ENCODE data around the gene OPN4.

OPN4 gene

GRCh38 chr10:86662186-86663045 is 8.1 kb downstream of the OPN4 start:
- no peak for DNase-seq (ENCODE audit: low spot score)
- Mint-ChIP-seq H3K4me1 (ENCODE audit: low read depth) (no peaks in the 10 kb centered on the region), H3K4me3 (no peak overlapping the region), H3K27me3 (ENCODE audit: low read depth) (no peaks in the 10 kb centered on the region), H3K27ac (peak overlapping the region; percentile 36), H3K36me3 (ENCODE audit: low read depth) (no peaks in the 10 kb centered on the region), H3K9me3 (no peaks in the 10 kb centered on the region)

DNA sequence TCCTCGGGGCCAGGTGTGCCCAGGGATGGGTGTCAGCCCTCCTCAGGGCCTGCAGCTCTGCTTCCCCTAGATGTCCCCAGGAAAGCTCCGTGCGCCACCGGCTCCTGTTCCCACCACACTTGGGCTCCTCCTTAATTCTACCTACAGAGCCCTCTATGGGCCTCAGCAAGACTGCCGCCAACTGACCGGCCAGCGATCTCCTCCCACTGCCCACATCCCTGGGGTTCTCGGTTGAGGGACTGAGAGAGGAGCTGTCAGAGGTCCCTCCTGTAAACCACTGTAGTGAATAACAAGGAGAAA is 8.6 kb downstream of the OPN4 start:
- H3K27me3 Mint-ChIP-seq (ENCODE audit: low read depth), result no peaks in the 10 kb centered on the region
- no peaks in the 10 kb centered on the region for H3K36me3 Mint-ChIP-seq (ENCODE audit: low read depth)
- H3K4me1 Mint-ChIP-seq (ENCODE audit: low read depth), result no peaks in the 10 kb centered on the region
- no peak overlapping the region for H3K4me3 Mint-ChIP-seq
- no peak for DNase-seq (ENCODE audit: low spot score)
- H3K27ac Mint-ChIP-seq, result no peak overlapping the region
- H3K9me3 Mint-ChIP-seq, result no peaks in the 10 kb centered on the region

DNA sequence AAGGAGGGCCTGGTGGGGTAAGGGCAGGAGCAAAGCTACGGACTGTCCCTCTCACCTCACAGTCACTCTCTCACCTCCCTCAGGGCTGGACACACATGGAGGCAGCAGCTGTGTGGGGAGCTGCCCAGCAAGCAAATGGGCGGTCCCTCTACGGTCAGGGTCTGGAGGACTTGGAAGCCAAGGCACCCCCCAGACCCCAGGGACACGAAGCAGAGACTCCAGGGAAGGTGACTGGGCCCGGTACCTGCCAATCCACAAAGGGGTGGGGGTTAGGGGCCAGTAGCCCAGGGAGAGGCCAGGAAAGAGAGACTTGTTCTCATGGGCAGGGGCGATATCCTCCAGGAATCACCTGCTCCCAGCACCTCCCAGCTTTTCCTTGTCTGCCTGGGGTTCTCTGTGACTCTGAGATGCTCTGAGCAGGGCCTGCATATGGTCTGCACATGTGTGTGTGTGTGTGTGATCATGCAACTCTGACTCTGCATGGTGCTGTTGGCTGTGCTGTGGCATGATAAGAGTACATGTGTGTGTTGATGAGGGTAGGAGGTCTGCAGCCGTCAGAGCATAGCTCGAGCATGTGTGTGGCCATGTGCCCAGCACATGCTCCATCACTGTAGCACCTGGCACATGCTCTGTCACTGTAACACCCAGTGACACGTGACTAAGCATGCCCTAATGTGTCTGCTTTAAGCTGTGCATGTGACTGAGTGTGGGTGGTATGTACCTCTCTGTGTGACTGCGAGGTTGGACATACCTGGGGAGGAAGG is 9.4 kb downstream of the OPN4 start:
- Mint-ChIP-seq H3K36me3 (ENCODE audit: low read depth) (no peaks in the 10 kb centered on the region), H3K4me1 (ENCODE audit: low read depth) (no peaks in the 10 kb centered on the region), H3K27ac (no peak overlapping the region), H3K27me3 (ENCODE audit: low read depth) (no peaks in the 10 kb centered on the region), H3K4me3 (no peak overlapping the region), H3K9me3 (no peaks in the 10 kb centered on the region)
- DNase-seq (ENCODE audit: low spot score), result no peak

DNA sequence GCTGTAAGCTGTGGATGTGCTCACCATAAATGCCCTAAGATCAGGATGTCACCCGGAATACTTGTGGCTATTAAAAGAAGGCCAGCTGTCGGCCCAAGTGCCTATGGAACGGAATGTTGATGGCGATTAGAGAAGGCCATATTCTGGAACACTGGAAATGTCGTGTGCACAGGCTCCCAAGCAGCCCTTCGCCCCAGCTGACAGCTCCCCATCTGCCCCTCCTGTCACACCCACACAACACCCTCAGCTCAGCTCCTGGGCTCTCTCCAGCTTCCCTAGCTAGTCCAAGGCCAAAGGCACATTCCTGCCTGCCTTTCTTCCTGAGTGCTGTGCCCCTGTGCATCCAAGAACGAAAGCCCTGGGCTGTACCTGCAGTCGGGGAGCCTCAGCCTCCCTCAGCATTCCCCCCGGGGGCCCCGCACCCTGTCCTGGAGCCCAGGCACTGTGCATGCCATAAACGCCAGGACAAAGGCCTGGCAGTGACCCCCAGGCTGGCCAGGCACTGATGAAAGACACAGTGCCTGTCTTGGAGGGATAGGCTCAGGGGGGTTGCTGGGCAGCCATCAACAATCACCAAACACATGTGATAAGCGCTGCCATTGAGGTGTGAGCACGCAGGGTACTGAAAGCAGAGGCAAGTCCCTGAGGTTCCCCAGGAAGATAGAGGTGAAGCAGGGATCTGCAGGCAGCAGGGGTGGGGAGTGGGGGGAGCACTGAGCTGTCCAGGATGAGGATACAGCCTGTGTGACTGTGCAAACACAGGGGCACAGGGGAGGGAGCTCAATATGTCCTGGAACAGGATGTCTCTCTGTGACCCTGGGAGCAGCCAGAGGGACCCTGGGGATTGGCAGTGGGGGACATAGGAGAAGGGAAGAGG is 10.2 kb downstream of the OPN4 start:
- no peaks in the 10 kb centered on the region for H3K4me1 Mint-ChIP-seq (ENCODE audit: low read depth)

DNA sequence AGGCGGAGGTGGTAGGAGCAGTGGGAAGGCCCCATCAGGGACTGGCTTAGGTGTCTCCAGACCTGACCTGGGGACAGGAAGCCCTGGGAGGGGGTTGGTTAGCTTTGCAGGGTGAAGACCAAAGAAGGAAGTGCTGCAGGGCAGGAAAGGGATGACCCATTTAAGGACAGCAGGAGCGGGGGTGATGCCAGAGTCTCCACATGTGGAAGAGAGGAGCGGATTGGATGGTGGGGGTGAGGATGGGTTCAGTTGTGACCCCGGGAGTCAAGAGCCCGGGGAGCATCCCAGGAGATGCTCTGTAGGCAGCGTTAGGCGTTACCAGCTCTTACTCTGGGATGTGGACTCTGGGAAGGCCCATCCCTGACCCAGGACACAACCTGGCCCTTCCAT is 10.9 kb downstream of the OPN4 start:
- H3K4me3 Mint-ChIP-seq, result no peak overlapping the region
- no peaks in the 10 kb centered on the region for H3K9me3 Mint-ChIP-seq
- H3K27ac Mint-ChIP-seq, result no peak overlapping the region
- H3K4me1 Mint-ChIP-seq (ENCODE audit: low read depth), result no peaks in the 10 kb centered on the region
- DNase-seq (ENCODE audit: low spot score), result no peak
- no peaks in the 10 kb centered on the region for H3K27me3 Mint-ChIP-seq (ENCODE audit: low read depth)
- H3K36me3 Mint-ChIP-seq (ENCODE audit: low read depth), result no peaks in the 10 kb centered on the region

More for the DNA sequence above, 10.2 kb downstream of the OPN4 start:
- Mint-ChIP-seq H3K4me3 (no peak overlapping the region), H3K9me3 (no peaks in the 10 kb centered on the region), H3K27ac (no peak overlapping the region), H3K36me3 (ENCODE audit: low read depth) (no peaks in the 10 kb centered on the region), H3K27me3 (ENCODE audit: low read depth) (no peaks in the 10 kb centered on the region)
- no peak for DNase-seq (ENCODE audit: low spot score)

GRCh38 chr10:86665868-86666267 is 11.5 kb downstream of the OPN4 start:
- no peaks in the 10 kb centered on the region for H3K4me1 Mint-ChIP-seq (ENCODE audit: low read depth)
- no peaks in the 10 kb centered on the region for H3K9me3 Mint-ChIP-seq
- DNase-seq (ENCODE audit: low spot score), result no peak
- H3K27ac Mint-ChIP-seq, result no peak overlapping the region
- no peaks in the 10 kb centered on the region for H3K27me3 Mint-ChIP-seq (ENCODE audit: low read depth)
- H3K36me3 Mint-ChIP-seq (ENCODE audit: low read depth), result no peaks in the 10 kb centered on the region
- no peak overlapping the region for H3K4me3 Mint-ChIP-seq

DNA sequence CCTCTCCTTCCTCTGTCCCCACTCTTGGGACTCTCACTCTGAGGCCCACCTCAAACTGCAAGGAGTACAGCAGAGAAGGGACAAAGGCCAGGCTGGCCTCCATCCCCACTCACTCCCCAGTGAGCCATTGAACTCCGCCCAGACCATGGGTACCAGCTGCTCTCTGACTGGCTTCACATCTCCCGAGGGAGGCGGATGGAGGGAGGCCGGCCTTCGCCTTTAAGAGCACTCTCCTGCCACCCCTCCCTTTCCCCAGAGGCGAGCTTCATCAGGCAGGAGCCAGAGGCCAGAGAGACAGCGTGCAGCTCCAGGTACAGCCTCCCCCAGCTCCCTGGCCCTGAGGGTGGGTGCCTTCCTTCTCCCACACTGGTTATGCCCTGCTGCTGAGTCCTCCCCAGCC is 12.2 kb downstream of the OPN4 start:
- Mint-ChIP-seq H3K9me3 (no peaks in the 10 kb centered on the region), H3K27ac (no peak overlapping the region), H3K4me1 (ENCODE audit: low read depth) (no peaks in the 10 kb centered on the region), H3K27me3 (ENCODE audit: low read depth) (no peaks in the 10 kb centered on the region), H3K36me3 (ENCODE audit: low read depth) (no peaks in the 10 kb centered on the region), H3K4me3 (no peak overlapping the region)
- no peak for DNase-seq (ENCODE audit: low spot score)

DNA sequence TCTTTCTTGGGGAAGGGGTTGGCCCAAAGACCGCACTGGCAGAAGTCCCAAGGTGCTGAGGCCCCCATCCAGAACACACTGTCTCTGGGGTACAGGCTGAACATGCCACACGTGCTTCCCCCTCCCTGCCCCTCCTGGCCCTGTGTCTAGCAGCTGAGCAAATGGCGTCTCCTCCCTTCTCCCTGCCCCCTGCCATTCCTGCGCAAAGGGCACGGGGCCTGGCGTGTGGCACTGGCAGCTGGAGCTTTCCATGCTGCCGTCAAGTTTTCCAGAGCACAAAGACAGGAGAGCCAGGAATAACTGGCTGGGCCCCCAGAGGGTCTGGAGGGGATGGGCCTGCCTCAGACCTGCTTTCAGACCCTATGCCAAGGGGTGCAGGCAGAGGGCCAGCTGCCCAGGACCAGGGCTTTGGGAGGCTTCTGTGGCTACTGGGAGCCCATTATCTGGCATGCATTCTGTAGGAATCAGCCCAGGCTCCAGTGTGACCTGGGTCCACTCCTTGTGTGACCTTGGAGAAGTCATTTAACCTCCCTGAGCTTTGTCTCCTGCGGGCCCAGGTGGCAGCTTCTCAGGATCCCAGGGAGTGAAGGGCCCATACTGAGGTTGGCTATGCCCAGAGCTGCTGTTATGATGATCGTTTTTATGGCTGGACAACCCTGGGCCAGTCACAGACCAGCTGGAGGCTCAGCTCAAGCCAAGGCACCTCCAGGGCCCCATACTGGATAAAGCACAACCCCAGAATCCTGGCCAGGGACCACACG is 13.3 kb downstream of the OPN4 start:
- H3K36me3 Mint-ChIP-seq (ENCODE audit: low read depth), result no peaks in the 10 kb centered on the region
- H3K9me3 Mint-ChIP-seq, result no peaks in the 10 kb centered on the region
- no peak overlapping the region for H3K27ac Mint-ChIP-seq
- no peak overlapping the region for H3K4me3 Mint-ChIP-seq
- no peaks in the 10 kb centered on the region for H3K4me1 Mint-ChIP-seq (ENCODE audit: low read depth)
- H3K27me3 Mint-ChIP-seq (ENCODE audit: low read depth), result no peaks in the 10 kb centered on the region
- no peak for DNase-seq (ENCODE audit: low spot score)

DNA sequence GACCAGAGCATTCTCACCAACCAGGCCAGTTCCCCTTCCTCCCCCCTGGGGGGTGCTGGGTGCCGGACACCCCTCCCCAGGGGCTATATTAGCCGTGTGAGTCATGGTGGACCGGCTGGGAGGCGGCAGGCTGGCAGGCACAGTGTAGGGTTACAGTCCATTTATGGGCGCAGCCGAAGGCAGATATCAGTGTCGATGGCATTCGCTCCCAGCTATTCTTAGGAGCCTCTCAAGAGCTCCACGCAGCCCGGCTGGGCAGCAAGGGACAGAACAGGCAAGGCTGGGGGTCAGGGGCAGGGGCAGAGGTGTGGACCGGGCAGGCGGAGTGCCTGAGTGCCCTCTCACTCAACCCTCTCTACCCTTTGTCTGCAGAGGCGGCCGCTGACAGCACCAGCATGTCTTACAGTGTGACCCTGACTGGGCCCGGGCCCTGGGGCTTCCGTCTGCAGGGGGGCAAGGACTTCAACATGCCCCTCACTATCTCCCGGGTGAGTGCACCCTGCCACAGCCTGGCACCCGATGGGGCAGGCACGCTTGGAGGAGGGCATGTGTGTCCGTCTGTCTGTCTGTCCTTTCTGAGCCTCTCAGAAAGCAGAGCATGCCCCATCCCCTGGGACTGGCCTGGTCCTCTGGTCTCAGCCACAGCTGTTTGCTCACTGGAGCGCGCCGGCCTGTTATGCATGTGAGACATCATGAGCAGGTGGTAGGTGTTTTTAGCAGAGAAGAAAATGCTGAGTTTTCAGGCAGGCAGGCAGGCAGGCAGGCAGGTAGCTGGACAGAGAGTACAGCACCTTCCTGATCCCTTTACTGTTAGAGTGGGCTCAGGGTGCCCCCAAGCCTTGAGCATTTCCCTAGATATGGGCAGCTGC is 14.2 kb downstream of the OPN4 start, which contains the start of gene LDB3:
Gene LDB3 (plus strand): TSS at position 215 of the 869 bp plus-strand sequence. CDS start 181 bp downstream, at position 396.
- no peak within 1 kb of the TSS for H3K27ac Mint-ChIP-seq
- H3K4me3 Mint-ChIP-seq, result no peak within 1 kb of the TSS
- no peaks in the 10 kb centered on the region for H3K27me3 Mint-ChIP-seq (ENCODE audit: low read depth)
- H3K4me1 Mint-ChIP-seq (ENCODE audit: low read depth), result no peaks in the 10 kb centered on the region
- H3K36me3 Mint-ChIP-seq (ENCODE audit: low read depth), result no peaks in the 10 kb centered on the region
- DNase-seq (ENCODE audit: low spot score), result no peak
- H3K9me3 Mint-ChIP-seq, result no peaks in the 10 kb centered on the region

DNA sequence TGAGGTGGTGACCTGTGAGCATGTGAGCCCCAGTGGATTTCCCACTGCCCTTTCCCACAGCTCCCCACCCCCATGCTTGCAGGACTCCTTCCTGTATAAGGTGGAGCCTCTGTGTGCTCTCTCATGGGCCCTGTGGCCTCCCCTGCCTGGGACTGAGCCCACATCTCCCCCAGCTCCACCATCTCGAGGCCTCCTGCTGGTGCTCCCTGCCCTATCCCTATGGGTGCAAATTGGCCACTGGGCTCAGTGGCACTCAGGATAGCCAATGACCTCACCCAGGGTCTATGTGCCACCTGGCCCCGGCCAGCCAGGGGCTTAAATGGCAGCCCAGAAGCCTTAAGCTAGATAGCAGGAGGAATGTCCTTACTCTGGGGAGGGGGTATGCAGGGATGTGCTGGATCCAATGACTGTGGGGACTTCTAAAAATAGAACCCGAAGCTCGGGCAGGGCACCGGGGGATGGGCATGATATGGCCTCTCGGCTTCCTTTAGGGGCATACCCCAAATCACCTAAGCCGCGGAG is 16.0 kb downstream of the OPN4 start:
- DNase-seq (ENCODE audit: low spot score), result no peak
- Mint-ChIP-seq H3K27me3 (ENCODE audit: low read depth) (no peaks in the 10 kb centered on the region), H3K4me3 (no peak overlapping the region), H3K9me3 (no peaks in the 10 kb centered on the region), H3K36me3 (ENCODE audit: low read depth) (no peaks in the 10 kb centered on the region), H3K4me1 (ENCODE audit: low read depth) (no peaks in the 10 kb centered on the region), H3K27ac (no peak overlapping the region)

GRCh38 chr10:86670876-86671275 is 16.5 kb downstream of the OPN4 start:
- no peak overlapping the region for H3K4me3 Mint-ChIP-seq
- no peaks in the 10 kb centered on the region for H3K36me3 Mint-ChIP-seq (ENCODE audit: low read depth)
- no peaks in the 10 kb centered on the region for H3K9me3 Mint-ChIP-seq
- DNase-seq (ENCODE audit: low spot score), result no peak
- H3K27me3 Mint-ChIP-seq (ENCODE audit: low read depth), result no peaks in the 10 kb centered on the region
- no peak overlapping the region for H3K27ac Mint-ChIP-seq
- H3K4me1 Mint-ChIP-seq (ENCODE audit: low read depth), result no peaks in the 10 kb centered on the region

GRCh38 chr10:86671419-86671818 is 17.1 kb downstream of the OPN4 start:
- Mint-ChIP-seq H3K9me3 (no peaks in the 10 kb centered on the region), H3K36me3 (ENCODE audit: low read depth) (no peaks in the 10 kb centered on the region), H3K27ac (no peak overlapping the region), H3K27me3 (ENCODE audit: low read depth) (no peaks in the 10 kb centered on the region), H3K4me3 (no peak overlapping the region), H3K4me1 (ENCODE audit: low read depth) (no peaks in the 10 kb centered on the region)
- DNase-seq (ENCODE audit: low spot score), result no peak
